H1 (cell line): ENCODE measurements around the gene KREMEN1. TPM values are rescaled to one million over a fixed set of nuclear protein-coding genes. Genes with fewer than 3 reads are reported as not detected.

Source experiments
- CTCF ChIA-PET: fragments of 300-600 bp; sonication (Branson Sonifier 250); formaldehyde crosslinking; loops from one replicate; lab custom pipeline; 2021; ENCODE audit not compliant: partially characterized antibody; lab: Charles Lee
- POLR2A ChIA-PET: fragments of 300-600 bp; sonication (Branson Sonifier 250); formaldehyde crosslinking; loops from one replicate; lab custom pipeline; 2021; ENCODE audit warnings: inconsistent platforms; ENCODE audit not compliant: partially characterized antibody; lab: Charles Lee
- DNase-seq, 2 experiments: peaks; one replicate each; pipeline versions ENCODE4 v3.0.0 to v3.0.0-alpha.2; 2010 to 2022; ENCODE audit warnings: low spot score in 2 of 2, low read depth in 1 of 2, mixed read lengths in 1 of 2
- FAIRE-seq: peaks from 2 replicates; lab custom pipeline; 2011; peaks lifted over from hg19 to GRCh38; lab: Jason Lieb, UNC
- H2AFZ ChIP-seq: 2 replicates; pipeline ENCODE4 v1.8.1; 2012; ENCODE audit warnings: low read length, inconsistent platforms
- H2AK5ac ChIP-seq: 2 replicates; pipeline ENCODE4 v1.6.1; 2013; ENCODE audit warnings: low read depth, low read length
- H2BK120ac ChIP-seq: replicated peaks from 2 replicates; pipeline ENCODE3; 2013; ENCODE audit warnings: low read depth, low read length, inconsistent platforms
- H2BK12ac ChIP-seq: 2 replicates; pipeline ENCODE4 v1.6.1; 2013; ENCODE audit warnings: low read depth, low read length
- H2BK15ac ChIP-seq: 2 replicates; pipeline ENCODE4 v1.6.1; 2013; ENCODE audit warnings: low read length
- H2BK20ac ChIP-seq: 2 replicates; pipeline ENCODE4 v1.6.1; 2013; ENCODE audit warnings: low read length
- H2BK5ac ChIP-seq: 2 replicates; pipeline ENCODE4 v1.6.1; 2013; ENCODE audit warnings: low read depth, low read length
- H3K14ac ChIP-seq: 2 replicates; pipeline ENCODE4 v1.6.1; 2013; ENCODE audit warnings: inconsistent platforms; ENCODE audit not compliant: insufficient read length
- H3K18ac ChIP-seq: 2 replicates; pipeline ENCODE4 v1.6.1; 2013; ENCODE audit warnings: low read length; ENCODE audit errors: extremely low read depth
- H3K23ac ChIP-seq: 2 replicates; pipeline ENCODE4 v1.6.1; 2013; ENCODE audit warnings: inconsistent platforms; ENCODE audit not compliant: insufficient read length
- H3K23me2 ChIP-seq: 2 replicates; pipeline ENCODE4 v1.6.1; 2013; ENCODE audit warnings: low read depth, low read length
- H3K27ac ChIP-seq: 2 replicates; pipeline ENCODE4 v1.6.1; 2011; ENCODE audit warnings: low read depth, low read length, inconsistent platforms
- H3K27me3 ChIP-seq, 4 experiments: replicated peaks in 1 of 4; 1 replicate in 1 of 4; 2 replicates in 3 of 4; pipeline versions ENCODE4 v1.6.1 to v1.8.1; 2011 to 2013; ENCODE audit warnings: low read length in 3 of 4, mild to moderate bottlenecking in 3 of 4, inconsistent platforms in 2 of 4, mixed read lengths in 2 of 4, moderate library complexity in 1 of 4; ENCODE audit not compliant: control insufficient read depth in 3 of 4, insufficient read depth in 3 of 4; ENCODE audit errors: extremely low read depth in 1 of 4
- H3K36me3 ChIP-seq, 4 experiments: 2 replicates each; pipeline versions ENCODE4 v1.6.1 to v1.8.1; 2011 to 2013; ENCODE audit warnings: mild to moderate bottlenecking in 4 of 4, low read length in 3 of 4, moderate library complexity in 2 of 4, control low read depth in 1 of 4, inconsistent platforms in 1 of 4; ENCODE audit not compliant: insufficient read depth in 4 of 4, control insufficient read depth in 2 of 4
- H3K4ac ChIP-seq: replicated peaks from 2 replicates; pipeline ENCODE3; 2013; ENCODE audit warnings: low read length, low read depth, mixed read lengths, inconsistent platforms; ENCODE audit not compliant: insufficient read length
- H3K4me1 ChIP-seq, 4 experiments: replicated peaks in 1 of 4; 1 replicate in 1 of 4; 2 replicates in 3 of 4; pipeline versions ENCODE4 v1.6.1 to v1.8.1; 2011 to 2013; ENCODE audit warnings: low read length in 3 of 4, inconsistent platforms in 2 of 4, mixed read lengths in 1 of 4; ENCODE audit not compliant: insufficient read depth in 4 of 4, control insufficient read depth in 3 of 4
- H3K4me2 ChIP-seq, 2 experiments: 2 replicates each; pipeline versions ENCODE4 v1.6.1 to v1.8.1; 2011 to 2013; ENCODE audit warnings: low read depth in 2 of 2, low read length in 2 of 2, control low read depth in 1 of 2, inconsistent platforms in 1 of 2, mild to moderate bottlenecking in 1 of 2; ENCODE audit not compliant: insufficient read depth in 1 of 2
- H3K4me3 ChIP-seq, 4 experiments: fragments of 200-600, 300-600 bp in 1 of 4; sonication (generic), shearing (Covaris generic), sonication (Bioruptor Twin) in 1 of 4; 2 replicates each; pipeline versions ENCODE4 v1.5.1 to v1.8.1; 2011 to 2016; ENCODE audit warnings: low read length in 4 of 4, low read depth in 3 of 4, control low read depth in 2 of 4, inconsistent platforms in 2 of 4, mild to moderate bottlenecking in 2 of 4, mixed read lengths in 1 of 4, moderate library complexity in 1 of 4; ENCODE audit not compliant: insufficient read depth in 2 of 4; ENCODE audit errors: extremely low read depth in 1 of 4
- H3K56ac ChIP-seq: replicated peaks from 2 replicates; pipeline ENCODE3; 2013; ENCODE audit warnings: low read depth, mild to moderate bottlenecking, mixed read lengths, low read length, inconsistent platforms; ENCODE audit not compliant: insufficient read length
- H3K79me1 ChIP-seq: 2 replicates; pipeline ENCODE4 v1.6.1; 2013; ENCODE audit warnings: low read depth, low read length, control low read depth
- H3K79me2 ChIP-seq, 2 experiments: 2 replicates each; pipeline versions ENCODE4 v1.6.1 to v1.8.1; 2012 to 2013; ENCODE audit warnings: low read length in 2 of 2, mild to moderate bottlenecking in 2 of 2, inconsistent platforms in 1 of 2; ENCODE audit not compliant: insufficient read depth in 2 of 2, control insufficient read depth in 1 of 2
- H3K9ac ChIP-seq, 4 experiments: replicated peaks in 1 of 4; 1 replicate in 1 of 4; 2 replicates in 3 of 4; pipeline versions ENCODE4 v1.6.1 to v1.8.1; 2011 to 2013; ENCODE audit warnings: low read depth in 3 of 4, low read length in 3 of 4, control low read depth in 2 of 4, mild to moderate bottlenecking in 2 of 4, moderate library complexity in 2 of 4, inconsistent platforms in 1 of 4; ENCODE audit errors: extremely low read depth in 1 of 4
- H3K9me3 ChIP-seq, 2 experiments: 2 replicates each; pipeline versions ENCODE4 v1.6.1 to v1.8.1; 2012 to 2013; ENCODE audit warnings: mild to moderate bottlenecking in 2 of 2, moderate library complexity in 2 of 2, control low read depth in 1 of 2, inconsistent platforms in 1 of 2, low read depth in 1 of 2, low read length in 1 of 2, mixed read lengths in 1 of 2; ENCODE audit not compliant: insufficient read depth in 2 of 2
- H4K20me1 ChIP-seq, 2 experiments: replicated peaks in 1 of 2; 2 replicates each; pipeline versions ENCODE3 to v1.8.1; 2011 to 2013; ENCODE audit warnings: inconsistent platforms in 2 of 2, low read length in 2 of 2, mild to moderate bottlenecking in 1 of 2; ENCODE audit not compliant: insufficient read depth in 2 of 2, control insufficient read depth in 1 of 2
- H4K5ac ChIP-seq: 2 replicates; pipeline ENCODE4 v1.6.1; 2013; ENCODE audit warnings: low read length, low read depth, mixed read lengths, inconsistent platforms; ENCODE audit not compliant: insufficient read length
- H4K8ac ChIP-seq: 2 replicates; pipeline ENCODE4 v1.8.0; 2013; ENCODE audit warnings: mild to moderate bottlenecking, moderate library complexity, low read length, inconsistent platforms; ENCODE audit not compliant: insufficient read depth; ENCODE audit errors: extremely low read depth
- H4K91ac ChIP-seq: replicated peaks from 2 replicates; pipeline ENCODE3; 2013; ENCODE audit warnings: low read length, mixed read lengths, inconsistent platforms; ENCODE audit not compliant: insufficient read length
- CBX5 ChIP-seq: fragments of 300-800, 300-1000 bp; sonication (generic); IDR thresholded peaks from 2 replicates; pipeline ENCODE4 v1.7.1; 2016; ENCODE audit warnings: antibody characterized with exemption, low read length, low read depth
- CTBP2 ChIP-seq: IDR thresholded peaks from 2 replicates; pipeline ENCODE4 v1.7.0; 2011; ENCODE audit warnings: borderline replicate concordance, mild to moderate bottlenecking, moderate library complexity, mixed read lengths, low read length; ENCODE audit not compliant: insufficient read depth, insufficient read length
- MAFK ChIP-seq: IDR thresholded peaks from 2 replicates; pipeline ENCODE4 v1.6.1; 2012; ENCODE audit warnings: low read depth, mild to moderate bottlenecking, improper control_type of control experiment, low read length
- TAF7 ChIP-seq: optimal IDR thresholded peaks from 2 replicates; pipeline ENCODE3; 2011; ENCODE audit warnings: low read depth, mild to moderate bottlenecking, inconsistent platforms, low read length, moderate library complexity, borderline replicate concordance
- TBP ChIP-seq: IDR thresholded peaks from 2 replicates; pipeline ENCODE4 v1.6.1; 2011; ENCODE audit warnings: low read depth, low read length, improper control_type of control experiment
- TEAD4 ChIP-seq: IDR thresholded peaks from 2 replicates; pipeline ENCODE4 v1.6.1; 2012; ENCODE audit warnings: low read depth, low read length, inconsistent platforms, mixed read lengths
- WGBS, 2 experiments: shearing (Covaris generic) in 1 of 2; methylation state at CpG; one replicate each; pipeline versions ENCODE4 v1.1.6 to v1.1.7; 2013 to 2015; ENCODE audit warnings: low lambda C conversion rate in 2 of 2, mixed read lengths in 2 of 2, inconsistent platforms in 1 of 2, low coverage in 1 of 2, missing lambda C conversion rate in 1 of 2; ENCODE audit not compliant: insufficient replicate concordance in 2 of 2, insufficient coverage in 1 of 2, insufficient read length in 1 of 2; ENCODE audit errors: extremely low coverage in 1 of 2, missing lambda C conversion rate in 1 of 2; 5-methylcytosine and 5-hydroxymethylcytosine counted together
- polyA plus RNA-seq, 7 experiments: library from polyadenylated mRNA; depleted of rRNA in 3 of 7; stranded (reverse) in 5 of 7; unstranded in 2 of 7; fragments of >200 nt in 5 of 7; fragments of 200-250 nt in 2 of 7; gene quantifications; 1 replicate in 5 of 7; 2 replicates in 1 of 7; 4 replicates in 1 of 7; pipeline versions ENCODE4 v1.2.1 to v1.2.3, GENCODE V29; 2011 to 2013; ENCODE audit warnings: missing spikeins in 2 of 7, mixed read lengths in 2 of 7
- total RNA-seq: library from RNA; stranded (reverse); fragmentation: NEBNext Ultra II Directional; extraction: Animal tissue kit (Norgen Biotek cat#: 25700); gene quantifications from 2 replicates; pipeline ENCODE4 v1.2.1, GENCODE V29; 2021
- TF ChIP-seq, protein P1 (sequence below): IDR thresholded peaks from 2 replicates; pipeline ENCODE4 v1.6.1; 2011; ENCODE audit warnings: low read length, improper control_type of control experiment

Gene KREMEN1
- total and polyA plus RNA-seq, 2 of the 8 experiments (the other 6 are each of a cell fraction or from before 2014, with no cell fraction given), result 2.1 to 3.2 TPM

DNA sequence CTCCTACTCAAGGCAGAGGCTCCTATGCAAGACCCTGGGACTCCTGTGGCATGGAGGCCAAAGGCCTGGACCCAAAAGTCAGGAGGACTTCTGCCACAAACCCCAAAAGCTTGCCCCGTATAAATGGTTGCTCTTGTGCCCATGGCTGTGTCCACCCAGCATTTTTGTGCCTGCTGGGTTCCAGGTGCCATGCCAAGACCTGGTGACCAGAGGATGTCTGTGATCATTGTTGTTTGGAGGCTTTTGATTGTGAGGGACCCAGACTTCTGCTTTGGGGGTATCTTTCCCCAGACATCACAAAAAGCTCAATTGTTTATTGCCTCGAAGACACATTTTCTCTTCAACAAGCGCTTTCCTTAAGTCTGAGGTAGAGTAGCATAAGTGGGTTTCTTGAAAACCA lies 46.3 kb upstream of the KREMEN1 start:
- POLR2A ChIA-PET, result interaction anchor here (1.1 kb wide), 1 partner anchor 9 kb away, joined by 3 read pairs; no protein-coding TSS in a partner anchor
- Histone ChIP-seq H2BK120ac (no peak overlapping the region), H2BK20ac (no peak overlapping the region), H3K9me3 (no peaks in the 10 kb centered on the region), H3K4me3 (no peak overlapping the region), H2BK15ac (no peak overlapping the region), H3K14ac (no peak overlapping the region), H3K4me2 (no peak overlapping the region), H3K4ac (no peak overlapping the region), H3K36me3 (0 out of 8 replicates have a peak, but pooled peaks cover 0 to 2% (median 0%) of the 10 kb centered on the region in 4 experiments), H3K27ac (no peak overlapping the region), H4K91ac (no peak overlapping the region), H3K4me1 (peaks cover 3 to 15% (median 11%) of the 10 kb centered on the region in 4 experiments), H3K56ac (no peak overlapping the region), H3K18ac (no peak overlapping the region), H3K79me1 (peaks cover 8% of the 10 kb centered on the region; the same call in 1 of the 2 replicates), H3K27me3 (no peaks in the 10 kb centered on the region), H2AFZ (no peak overlapping the region), H3K23me2 (peaks cover 5% of the 10 kb centered on the region), H3K79me2 (peaks cover 0 to 18% of the 10 kb centered on the region in 2 experiments; a peak in 2 of 4 replicates), H3K9ac (no peak overlapping the region), H4K5ac (no peak overlapping the region), H2BK5ac (no peak overlapping the region), H2BK12ac (no peak overlapping the region), H4K20me1 (peaks cover 0 to 5% of the 10 kb centered on the region in 2 experiments), H3K23ac (no peak overlapping the region), H4K8ac (no peak overlapping the region), H2AK5ac (no peak overlapping the region)
- WGBS, 2 experiments, result 96% methylated on average over 3 of the region's 3 CpGs; no CpG with 5 or more reads in 1 of the 2 experiments
- DNase-seq (no peak), FAIRE-seq (no peak)
- CTCF ChIA-PET, result interaction anchor here (1.3 to 7.1 kb wide), 4 partner anchors 13 to 32 kb away, joined by 3 to 37 read pairs (median 3); no protein-coding TSS in a partner anchor
- no peak for TF ChIP-seq MAFK
- no peak for TF ChIP-seq CTBP2
- no peak for TF ChIP-seq TBP
- no peak for TF ChIP-seq TEAD4
- TF ChIP-seq CBX5, result no peak
- TF ChIP-seq, protein P1, sequence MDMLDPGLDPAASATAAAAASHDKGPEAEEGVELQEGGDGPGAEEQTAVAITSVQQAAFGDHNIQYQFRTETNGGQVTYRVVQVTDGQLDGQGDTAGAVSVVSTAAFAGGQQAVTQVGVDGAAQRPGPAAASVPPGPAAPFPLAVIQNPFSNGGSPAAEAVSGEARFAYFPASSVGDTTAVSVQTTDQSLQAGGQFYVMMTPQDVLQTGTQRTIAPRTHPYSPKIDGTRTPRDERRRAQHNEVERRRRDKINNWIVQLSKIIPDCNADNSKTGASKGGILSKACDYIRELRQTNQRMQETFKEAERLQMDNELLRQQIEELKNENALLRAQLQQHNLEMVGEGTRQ, result no peak
- no peak for TF ChIP-seq TAF7
